Right lung (tissue), 5 donors: ENCODE results near the gene PDCD6IP. TPM values are rescaled to one million over a fixed set of nuclear protein-coding genes. Genes with fewer than 3 reads are reported as not detected.
"Not testable (repeated sequence)": the region's sequence is repeated elsewhere in the genome, so short reads cannot be mapped to it uniquely, and the experiment has no call there.

Experiments
- DNase-seq, 2 donors: peaks; one replicate each; pipeline ENCODE4 v3.0.0-alpha.2; 2013
- polyA plus RNA-seq, 5 donors: library from polyadenylated mRNA; unstranded; fragments of 120-200 nt; gene quantifications; one replicate each; pipeline versions ENCODE4 v1.2.1 to v1.2.3, GENCODE V29; 2013; ENCODE audit warnings: inconsistent platforms in 1 of 5, low replicate concordance in 1 of 5; ENCODE audit not compliant: insufficient read length in 5 of 5, insufficient read depth in 1 of 5

The PDCD6IP gene
- polyA plus RNA-seq, 5 donors = 139 to 253 (median 206) TPM

- no peak for DNase-seq
These were observed 6.8 kb upstream of the PDCD6IP start for GRCh38 chr3:33791477-33792166.

GRCh38 chr3:33792167-33792892, 6.1 kb upstream of the PDCD6IP start:
- no peak for DNase-seq

GRCh38 chr3:33795131-33795530, 3.3 kb upstream of the PDCD6IP start:
- DNase-seq = no peak

GRCh38 chr3:33795856-33796536, 2.4 kb upstream of the PDCD6IP start:
- DNase-seq = no peak

- no peak for DNase-seq
These were observed 365 bp upstream of the PDCD6IP start for GRCh38 chr3:33798113-33798417.

- DNase-seq = no peak
These were observed 747 bp downstream of the PDCD6IP start for GRCh38 chr3:33799202-33799551.

- no peak for DNase-seq
These were observed 4.8 kb downstream of the PDCD6IP start for GRCh38 chr3:33803252-33803651.

GRCh38 chr3:33803894-33804526, 5.6 kb downstream of the PDCD6IP start:
- no peak for DNase-seq

- no peak for DNase-seq
These were observed 8.8 kb downstream of the PDCD6IP start for GRCh38 chr3:33807191-33807590.

- DNase-seq = no peak
These were observed 10.1 kb downstream of the PDCD6IP start for GRCh38 chr3:33808559-33808958.

- DNase-seq = no peak
These were observed 12.1 kb downstream of the PDCD6IP start for GRCh38 chr3:33810545-33810944.

GRCh38 chr3:33821989-33822388, 23.6 kb downstream of the PDCD6IP start:
- DNase-seq = no peak

- no peak for DNase-seq
These were observed 25.4 kb downstream of the PDCD6IP start for GRCh38 chr3:33823821-33824220.

GRCh38 chr3:33825111-33825510, 26.7 kb downstream of the PDCD6IP start:
- no peak for DNase-seq

GRCh38 chr3:33826206-33826605, 27.8 kb downstream of the PDCD6IP start:
- DNase-seq = no peak

GRCh38 chr3:33826688-33827087, 28.3 kb downstream of the PDCD6IP start:
- no peak for DNase-seq

GRCh38 chr3:33829720-33830119, 31.3 kb downstream of the PDCD6IP start:
- no peak for DNase-seq

- no peak for DNase-seq
These were observed 32.6 kb downstream of the PDCD6IP start for GRCh38 chr3:33831053-33831452.

GRCh38 chr3:33833408-33834095, 35.1 kb downstream of the PDCD6IP start:
- DNase-seq = no peak

- no peak for DNase-seq
These were observed 35.6 kb downstream of the PDCD6IP start for GRCh38 chr3:33834096-33834453.

GRCh38 chr3:33837182-33837581, 38.8 kb downstream of the PDCD6IP start:
- DNase-seq = not testable (repeated sequence)

- no peak for DNase-seq
These were observed 40.9 kb downstream of the PDCD6IP start for GRCh38 chr3:33839283-33839682.
